ENCODE results near the gene LRCH1.
"Not testable (repeated sequence)": the region's sequence is repeated elsewhere in the genome, so short reads cannot be mapped to it uniquely, and the experiment has no call there.

Gene LRCH1

GRCh38 chr13:46552889-46553520 lies at the start of gene LRCH1:
Gene LRCH1 (plus strand): TSS chr13:46553170. CDS start chr13:46553397, 227 bp downstream.
- peak; percentile 88 for DNase-seq (ENCODE audit: low spot score)

GRCh38 chr13:46504036-46504435 lies 48.9 kb upstream of the LRCH1 start:
- DNase-seq (ENCODE audit: low spot score) = no peak

- no peak for DNase-seq (ENCODE audit: low spot score)
Observed at GRCh38 chr13:46507981-46508380, 45.0 kb upstream of the LRCH1 start.

GRCh38 chr13:46509981-46510380 lies 43.0 kb upstream of the LRCH1 start:
- DNase-seq (ENCODE audit: low spot score) = no peak

GRCh38 chr13:46515803-46516202 lies 37.2 kb upstream of the LRCH1 start:
- DNase-seq (ENCODE audit: low spot score) = no peak

GRCh38 chr13:46516599-46517338 lies 36.2 kb upstream of the LRCH1 start:
- no peak for DNase-seq (ENCODE audit: low spot score)

GRCh38 chr13:46517748-46518147 lies 35.2 kb upstream of the LRCH1 start:
- DNase-seq (ENCODE audit: low spot score) = not testable (repeated sequence)

GRCh38 chr13:46519182-46519581 lies 33.8 kb upstream of the LRCH1 start:
- DNase-seq (ENCODE audit: low spot score) = no peak

GRCh38 chr13:46520166-46520565 lies 32.8 kb upstream of the LRCH1 start:
- DNase-seq (ENCODE audit: low spot score) = no peak

GRCh38 chr13:46521486-46521885 lies 31.5 kb upstream of the LRCH1 start:
- DNase-seq (ENCODE audit: low spot score) = no peak

- DNase-seq (ENCODE audit: low spot score) = no peak
Observed at GRCh38 chr13:46521921-46522747, 30.8 kb upstream of the LRCH1 start.

GRCh38 chr13:46522748-46523030 lies 30.3 kb upstream of the LRCH1 start:
- DNase-seq (ENCODE audit: low spot score) = no peak

- DNase-seq (ENCODE audit: low spot score) = no peak
Observed at GRCh38 chr13:46523972-46524752, 28.8 kb upstream of the LRCH1 start.

GRCh38 chr13:46526100-46526735 lies 26.8 kb upstream of the LRCH1 start:
- DNase-seq (ENCODE audit: low spot score) = no peak

- no peak for DNase-seq (ENCODE audit: low spot score)
Observed at GRCh38 chr13:46526740-46527139, 26.2 kb upstream of the LRCH1 start.

- no peak for DNase-seq (ENCODE audit: low spot score)
Observed at GRCh38 chr13:46527237-46527636, 25.7 kb upstream of the LRCH1 start.

GRCh38 chr13:46529216-46529919 lies 23.6 kb upstream of the LRCH1 start:
- DNase-seq (ENCODE audit: low spot score) = no peak

- DNase-seq (ENCODE audit: low spot score) = no peak
Observed at GRCh38 chr13:46530084-46530935, 22.7 kb upstream of the LRCH1 start.

- DNase-seq (ENCODE audit: low spot score) = no peak
Observed at GRCh38 chr13:46531953-46532352, 21.0 kb upstream of the LRCH1 start.

GRCh38 chr13:46535002-46535401 lies 18.0 kb upstream of the LRCH1 start:
- DNase-seq (ENCODE audit: low spot score) = no peak

Measured in NAMALWA (cell line).